ENCODE results near the gene STON2. TPM values are rescaled to one million over a fixed set of nuclear protein-coding genes. Genes with fewer than 3 reads are reported as not detected.

Gene STON2
- total and polyA plus RNA-seq, 7 donors, result 4.8 to 147 (median 37.4) TPM

DNA sequence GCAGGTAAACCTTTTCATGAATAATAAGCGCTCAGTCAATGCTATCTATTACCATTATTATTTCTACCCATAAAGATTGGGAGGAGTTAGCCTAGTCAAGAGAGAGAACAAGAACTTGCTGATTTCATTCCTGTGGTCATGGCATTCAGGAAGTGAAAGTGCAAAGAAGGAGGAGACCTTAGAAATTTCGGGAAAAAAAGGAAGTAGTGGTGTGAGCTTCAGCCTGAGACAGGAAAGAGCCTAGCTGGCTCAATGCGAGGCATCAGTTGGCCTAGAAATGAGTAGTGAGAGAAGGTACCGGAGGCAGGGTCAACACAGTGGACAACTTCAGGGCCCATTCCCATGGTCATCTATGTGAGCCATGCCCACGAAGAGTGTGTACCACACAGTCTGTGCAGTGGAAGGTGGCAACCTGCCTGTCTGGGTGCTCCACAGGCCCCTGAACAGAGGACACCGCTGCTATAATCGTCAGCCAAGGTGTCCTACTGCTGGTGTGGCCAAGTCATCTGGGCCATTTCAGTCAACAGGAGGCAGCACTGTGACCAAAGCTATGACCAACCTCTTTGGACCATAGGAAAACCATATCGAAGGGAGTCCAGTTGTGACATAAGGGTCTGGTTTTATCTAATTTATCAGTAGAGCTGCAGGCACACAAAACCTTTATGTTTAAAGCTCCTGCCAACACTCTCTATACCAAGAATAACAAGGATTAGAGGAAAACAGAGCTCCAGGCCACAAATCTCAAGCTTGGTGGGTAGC lies 16.2 kb upstream of the STON2 start:
- 80 to 85% (median 84%) methylated on average over 8 of the region's 8 CpGs for WGBS, 3 donors
- intact Hi-C loops (cut with DNase I), result no loop called here
- Histone ChIP-seq H3K4me3 (no peak overlapping the region), H3K27ac (no peak overlapping the region), H3K4me1 (no peaks in the 10 kb centered on the region), H3K9me3 (no peaks in the 10 kb centered on the region), H3K27me3 (ENCODE audit: insufficient read depth in 3 of 3, low read length in 2 of 3) (no peaks in the 10 kb centered on the region), H3K36me3 (ENCODE audit: insufficient read depth in 1 of 2, low read depth in 1 of 2) (peaks cover 0 to 6% of the 10 kb centered on the region in 2 donors)
- DNase-seq, result no peak
- TF ChIP-seq, protein P1, sequence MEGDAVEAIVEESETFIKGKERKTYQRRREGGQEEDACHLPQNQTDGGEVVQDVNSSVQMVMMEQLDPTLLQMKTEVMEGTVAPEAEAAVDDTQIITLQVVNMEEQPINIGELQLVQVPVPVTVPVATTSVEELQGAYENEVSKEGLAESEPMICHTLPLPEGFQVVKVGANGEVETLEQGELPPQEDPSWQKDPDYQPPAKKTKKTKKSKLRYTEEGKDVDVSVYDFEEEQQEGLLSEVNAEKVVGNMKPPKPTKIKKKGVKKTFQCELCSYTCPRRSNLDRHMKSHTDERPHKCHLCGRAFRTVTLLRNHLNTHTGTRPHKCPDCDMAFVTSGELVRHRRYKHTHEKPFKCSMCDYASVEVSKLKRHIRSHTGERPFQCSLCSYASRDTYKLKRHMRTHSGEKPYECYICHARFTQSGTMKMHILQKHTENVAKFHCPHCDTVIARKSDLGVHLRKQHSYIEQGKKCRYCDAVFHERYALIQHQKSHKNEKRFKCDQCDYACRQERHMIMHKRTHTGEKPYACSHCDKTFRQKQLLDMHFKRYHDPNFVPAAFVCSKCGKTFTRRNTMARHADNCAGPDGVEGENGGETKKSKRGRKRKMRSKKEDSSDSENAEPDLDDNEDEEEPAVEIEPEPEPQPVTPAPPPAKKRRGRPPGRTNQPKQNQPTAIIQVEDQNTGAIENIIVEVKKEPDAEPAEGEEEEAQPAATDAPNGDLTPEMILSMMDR (IDR thresholded peaks at IDR 0.05), result no peak
- ATAC-seq, result peak in 1 of 4 donors; percentile 23

DNA sequence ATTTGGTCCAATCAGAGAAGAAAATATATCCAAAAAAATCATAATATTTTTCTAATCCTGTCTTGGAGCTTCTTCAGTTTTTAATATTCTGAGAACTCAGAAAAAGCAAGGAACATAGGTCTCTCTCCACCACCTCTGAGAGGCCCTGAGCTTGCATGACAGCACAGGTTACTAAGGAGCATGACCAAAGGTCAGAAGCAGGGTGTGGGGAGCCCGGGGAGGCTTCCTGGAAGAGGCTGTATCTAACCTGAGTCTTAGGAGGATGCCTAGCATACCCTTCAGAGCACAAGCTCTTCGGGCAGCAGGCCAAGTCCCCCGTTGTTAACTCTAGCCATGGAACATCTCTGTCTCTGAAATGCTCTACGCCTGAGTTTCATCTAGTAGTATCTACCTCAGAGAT lies 15.7 kb upstream of the STON2 start:
- no peaks in the 10 kb centered on the region for H3K9me3 ChIP-seq
- 61 to 82% (median 65%) methylated on average over 4 of the region's 4 CpGs for WGBS, 3 donors
- no peak overlapping the region for H3K27ac ChIP-seq
- intact Hi-C loops (cut with DNase I), result no loop called here
- H3K4me1 ChIP-seq, result no peaks in the 10 kb centered on the region
- no peak overlapping the region for H3K4me3 ChIP-seq
- peaks cover 0 to 6% of the 10 kb centered on the region in 2 donors for H3K36me3 ChIP-seq (ENCODE audit: insufficient read depth in 1 of 2, low read depth in 1 of 2)
- TF ChIP-seq, protein P1 (IDR thresholded peaks at IDR 0.05), result no peak
- ATAC-seq (no peak), DNase-seq (no peak)
- no peaks in the 10 kb centered on the region for H3K27me3 ChIP-seq (ENCODE audit: insufficient read depth in 3 of 3, low read length in 2 of 3)

DNA sequence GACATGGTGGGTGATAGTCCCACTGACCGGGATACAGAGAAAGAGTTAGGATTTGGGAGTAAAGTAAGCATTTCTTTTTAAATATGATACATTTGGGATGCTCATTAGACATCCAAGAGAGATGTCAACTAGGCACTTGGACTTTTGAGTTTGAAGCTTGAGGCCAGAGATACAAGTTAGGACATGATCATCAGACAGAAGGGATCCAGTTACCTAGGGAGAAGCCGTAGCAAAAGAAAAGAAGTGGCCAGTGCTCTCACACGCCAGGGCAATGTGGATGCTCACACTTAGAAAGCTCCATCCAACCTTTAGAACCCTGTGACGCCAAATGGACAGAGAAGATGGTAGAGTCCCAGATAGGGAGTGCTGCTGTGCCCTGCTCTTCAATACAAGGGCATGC lies 14.0 kb upstream of the STON2 start:
- Histone ChIP-seq H3K4me3 (no peak overlapping the region), H3K4me1 (no peaks in the 10 kb centered on the region), H3K36me3 (ENCODE audit: insufficient read depth in 1 of 2, low read depth in 1 of 2) (no peaks in the 10 kb centered on the region), H3K9me3 (no peaks in the 10 kb centered on the region), H3K27me3 (ENCODE audit: insufficient read depth in 3 of 3, low read length in 2 of 3) (no peaks in the 10 kb centered on the region), H3K27ac (no peak overlapping the region)
- TF ChIP-seq, protein P1 (IDR thresholded peaks at IDR 0.05), result no peak
- WGBS, 3 donors, result 77 to 90% (median 78%) methylated on average over 4 of the region's 4 CpGs
- intact Hi-C loops (cut with DNase I), result loop anchor here in 1 of 2 donors (5.0 kb wide), 1 partner anchor 33 kb away; no protein-coding TSS in a partner anchor
- DNase-seq (no peak), ATAC-seq (no peak)

DNA sequence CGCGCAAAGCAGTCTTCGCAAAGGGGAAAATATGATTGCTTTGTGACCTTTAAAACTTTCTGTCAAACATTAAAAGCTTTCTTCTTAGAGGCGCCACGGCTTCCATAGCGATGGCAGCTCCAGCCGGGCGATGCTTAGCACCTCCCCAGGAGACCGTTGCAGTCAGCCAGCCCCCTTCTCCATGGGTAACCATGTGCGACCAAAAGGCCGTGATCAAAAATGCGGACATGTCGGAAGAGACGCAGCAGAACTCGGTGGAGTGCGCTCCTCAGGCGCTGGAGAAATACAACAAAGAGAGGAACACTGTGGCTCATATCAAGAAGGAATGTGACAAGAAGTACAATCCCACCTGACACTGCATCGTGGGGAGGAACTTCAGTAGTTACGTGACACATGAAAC lies 12.7 kb upstream of the STON2 start:
- Histone ChIP-seq H3K9me3 (no peaks in the 10 kb centered on the region), H3K4me1 (peaks cover under 1% of the 10 kb centered on the region), H3K27me3 (ENCODE audit: insufficient read depth in 3 of 3, low read length in 2 of 3) (no peaks in the 10 kb centered on the region), H3K36me3 (ENCODE audit: insufficient read depth in 1 of 2, low read depth in 1 of 2) (no peaks in the 10 kb centered on the region), H3K27ac (no peak overlapping the region), H3K4me3 (no peak overlapping the region)
- ATAC-seq (no peak), DNase-seq (no peak)
- TF ChIP-seq, protein P1 (IDR thresholded peaks at IDR 0.05), result no peak
- 84 to 89% (median 87%) methylated on average over 19 of the region's 19 CpGs for WGBS, 3 donors
- intact Hi-C loops (cut with DNase I), result loop anchor here in 1 of 2 donors (5.0 kb wide), 1 partner anchor 35 kb away; no protein-coding TSS in a partner anchor
